GM19023 (cell line): ENCODE results near the gene ORM1.
A peak's percentile ranks its signal among the peaks of the same experiment; 100 is the strongest.
"Not testable (repeated sequence)": the region's sequence is repeated elsewhere in the genome, so short reads cannot be mapped to it uniquely, and the experiment has no call there.

Experiments used
- ATAC-seq: cut with Tn5 transposase; IDR thresholded peaks from one replicate; pipeline ENCODE4 v1.9.1; 2021; ENCODE audit warnings: mild to moderate bottlenecking, moderate library complexity; ENCODE audit not compliant: unreplicated experiment

Gene ORM1

DNA sequence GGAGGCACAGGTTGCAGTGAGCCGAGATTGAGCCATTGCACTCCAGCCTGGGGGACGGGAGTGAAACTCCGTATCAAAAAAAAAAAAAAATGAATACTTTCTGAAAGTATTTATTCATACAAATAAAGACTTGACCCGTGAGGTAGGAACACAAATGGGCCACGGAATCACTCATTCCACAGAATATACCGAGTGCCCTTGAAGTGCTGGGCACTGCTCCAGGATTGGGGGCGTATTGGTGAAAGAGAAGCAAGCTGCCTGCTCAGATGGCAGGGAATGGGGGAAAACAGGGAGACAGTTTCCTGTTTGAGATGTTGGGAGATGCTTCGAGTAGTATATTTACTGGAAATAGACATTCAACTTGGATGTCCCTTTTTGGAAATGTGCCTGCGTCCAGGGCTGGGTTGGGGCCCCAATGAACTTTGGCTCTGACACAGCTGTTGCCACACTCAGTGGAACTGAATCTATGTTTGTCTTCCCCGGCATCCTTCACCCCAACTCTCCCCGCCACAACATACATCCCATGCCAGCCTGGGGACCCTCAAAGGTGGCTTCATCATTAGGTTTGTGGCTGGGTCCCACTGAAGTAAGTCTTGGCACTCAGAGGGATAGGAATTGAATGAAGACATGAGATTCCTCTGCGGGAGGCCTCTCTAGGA is 609 bp upstream of the ORM1 start:
- ATAC-seq, result not testable (repeated sequence)

DNA sequence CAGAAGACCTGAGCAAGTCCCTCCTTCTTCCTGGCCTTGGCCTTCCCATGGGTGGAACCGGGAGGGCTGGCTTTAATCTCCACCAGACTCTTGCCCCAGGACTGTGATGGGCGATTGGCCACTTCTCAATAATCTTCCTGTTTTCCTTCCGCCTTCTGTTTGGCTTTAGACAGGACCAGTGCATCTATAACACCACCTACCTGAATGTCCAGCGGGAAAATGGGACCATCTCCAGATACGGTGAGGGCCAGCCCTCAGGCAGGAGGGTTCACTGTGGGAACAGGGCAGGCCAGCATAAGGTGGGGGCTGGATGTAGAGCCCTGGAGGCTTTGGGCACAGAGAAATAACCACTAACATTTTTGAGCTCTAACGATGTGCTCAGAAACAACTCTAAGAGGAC is 951 bp downstream of the ORM1 start:
- not testable (repeated sequence) for ATAC-seq

DNA sequence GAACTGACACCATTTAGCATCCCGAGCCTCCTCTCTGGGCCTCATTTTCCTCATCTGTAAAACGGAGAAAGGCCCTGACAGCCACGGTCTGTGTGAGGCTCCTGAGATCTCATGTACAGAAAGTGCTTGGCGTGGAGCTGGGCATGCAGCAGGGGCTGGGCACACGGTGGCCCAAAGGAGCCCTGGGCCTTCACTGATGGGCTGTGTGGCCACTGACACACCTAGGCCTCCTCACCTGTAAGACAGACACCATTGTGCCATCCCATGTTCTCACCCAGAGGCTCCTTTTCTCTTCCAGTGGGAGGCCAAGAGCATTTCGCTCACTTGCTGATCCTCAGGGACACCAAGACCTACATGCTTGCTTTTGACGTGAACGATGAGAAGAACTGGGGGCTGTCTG is 1.6 kb downstream of the ORM1 start:
- ATAC-seq, result no peak

DNA sequence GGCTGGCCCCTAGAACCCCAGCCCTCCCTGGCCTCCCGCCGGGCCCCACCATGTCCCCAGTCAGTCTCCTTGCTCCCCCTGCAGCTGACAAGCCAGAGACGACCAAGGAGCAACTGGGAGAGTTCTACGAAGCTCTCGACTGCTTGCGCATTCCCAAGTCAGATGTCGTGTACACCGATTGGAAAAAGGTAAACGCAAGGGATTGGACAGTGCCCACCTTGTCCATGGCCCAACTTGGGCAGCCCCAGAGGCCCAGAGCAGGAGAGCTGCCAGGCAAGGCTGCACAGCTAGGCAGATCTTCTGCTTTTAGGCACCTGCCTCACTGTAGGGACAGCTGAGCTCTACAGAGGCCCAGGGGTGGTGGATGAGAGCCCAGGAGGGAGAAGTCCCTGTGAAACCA is 2.1 kb downstream of the ORM1 start:
- ATAC-seq, result not testable (repeated sequence)

DNA sequence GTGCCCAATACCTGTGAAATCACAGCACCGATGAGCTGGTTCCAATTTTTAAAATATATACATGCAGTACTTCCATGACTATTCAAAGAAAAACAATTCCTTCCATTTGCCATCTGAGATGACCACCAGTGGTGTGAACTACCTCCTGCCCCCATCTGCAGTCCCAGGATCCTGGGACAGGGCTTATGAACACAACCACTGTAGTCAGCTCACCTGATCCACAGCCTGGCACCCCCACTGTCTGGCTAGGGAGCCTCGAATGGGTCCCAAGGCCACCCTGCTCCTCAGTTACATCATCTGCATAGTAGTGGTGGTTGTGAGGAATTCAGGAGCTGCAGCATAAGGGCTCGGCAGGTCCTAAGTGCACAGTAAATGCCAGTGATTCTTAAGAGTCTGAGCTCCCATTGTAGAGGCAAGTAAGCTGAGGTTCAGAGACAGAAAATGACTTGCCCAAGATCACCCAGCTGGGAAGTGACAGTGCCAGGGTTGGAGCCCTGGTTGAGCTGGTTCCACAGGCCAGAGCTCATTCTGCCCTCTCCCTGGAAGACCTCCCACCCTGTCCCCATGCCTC is 2.9 kb downstream of the ORM1 start:
- ATAC-seq, result not testable (repeated sequence)

DNA sequence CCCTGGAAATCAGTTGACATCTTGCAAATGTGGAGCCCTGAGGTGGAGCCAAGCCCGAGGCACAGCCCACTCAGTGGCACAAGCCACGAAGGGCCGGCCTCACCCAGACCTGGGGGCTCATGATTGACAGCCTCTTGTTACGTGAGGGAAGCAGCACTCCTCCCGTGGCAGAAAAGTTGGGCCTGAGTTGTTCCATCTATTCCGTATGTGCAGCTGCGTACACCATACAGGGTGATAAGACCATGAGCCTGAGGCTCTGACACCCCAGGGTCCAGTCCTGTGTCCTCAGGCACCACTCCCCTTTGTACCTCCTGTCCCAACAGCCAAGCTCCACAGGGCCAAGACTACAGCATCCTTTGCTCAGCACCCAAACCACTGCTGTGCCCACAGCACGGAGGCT is 4.9 kb downstream of the ORM1 start:
- ATAC-seq, result no peak

DNA sequence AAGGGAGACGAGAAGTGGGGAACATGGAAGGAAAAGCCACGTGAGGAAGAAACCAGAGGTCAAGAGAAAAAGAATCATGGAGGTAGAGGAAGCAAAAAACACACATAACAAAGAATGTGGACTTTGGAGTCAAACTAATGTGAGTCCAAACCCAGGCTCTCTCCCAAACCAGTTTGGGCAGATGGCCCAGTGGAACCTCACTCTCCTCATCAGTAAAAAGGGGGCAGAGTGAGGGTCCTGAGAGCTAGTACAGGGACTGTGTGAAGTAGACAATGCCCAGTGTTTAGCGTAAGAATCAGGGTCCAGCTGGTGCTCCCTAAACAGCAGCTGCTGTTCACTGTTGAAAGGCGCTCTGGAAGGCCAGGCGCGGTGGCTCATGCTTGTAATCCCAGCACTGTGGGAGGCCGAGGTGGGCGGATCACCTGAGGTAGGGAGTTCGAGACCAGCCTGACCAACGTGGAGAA is 5.5 kb downstream of the ORM1 start:
- ATAC-seq, result not testable (repeated sequence)

DNA sequence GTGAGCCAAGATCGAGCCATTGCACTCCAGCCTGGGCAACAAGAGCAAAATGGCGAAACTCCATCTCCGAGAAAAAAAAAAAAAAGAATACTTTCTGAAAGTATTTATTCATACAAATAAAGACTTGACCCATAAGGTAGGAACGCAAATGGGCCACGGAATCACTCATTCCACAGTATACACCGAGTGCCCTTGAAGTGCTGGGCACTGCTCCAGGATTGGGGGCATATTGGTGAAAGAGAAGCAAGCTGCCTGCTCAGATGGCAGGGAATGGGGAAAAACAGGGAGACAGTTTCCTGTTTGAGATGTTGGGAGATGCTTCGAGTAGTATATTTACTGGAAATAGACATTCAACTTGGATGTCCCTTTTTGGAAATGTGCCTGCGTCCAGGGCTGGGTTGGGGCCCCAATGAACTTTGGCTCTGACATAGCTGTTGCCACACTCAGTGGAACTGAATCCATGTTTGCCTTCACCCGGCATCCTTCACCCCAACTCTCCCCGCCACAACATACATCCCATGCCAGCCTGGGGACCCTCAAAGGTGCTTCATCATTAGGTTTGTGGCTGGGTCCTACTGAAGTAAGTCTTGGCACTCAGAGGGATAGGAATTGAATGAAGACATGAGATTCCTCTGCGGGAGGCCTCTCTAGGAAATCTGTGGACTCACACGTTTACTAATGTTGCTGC is 6.2 kb downstream of the ORM1 start:
- ATAC-seq, result not testable (repeated sequence)

DNA sequence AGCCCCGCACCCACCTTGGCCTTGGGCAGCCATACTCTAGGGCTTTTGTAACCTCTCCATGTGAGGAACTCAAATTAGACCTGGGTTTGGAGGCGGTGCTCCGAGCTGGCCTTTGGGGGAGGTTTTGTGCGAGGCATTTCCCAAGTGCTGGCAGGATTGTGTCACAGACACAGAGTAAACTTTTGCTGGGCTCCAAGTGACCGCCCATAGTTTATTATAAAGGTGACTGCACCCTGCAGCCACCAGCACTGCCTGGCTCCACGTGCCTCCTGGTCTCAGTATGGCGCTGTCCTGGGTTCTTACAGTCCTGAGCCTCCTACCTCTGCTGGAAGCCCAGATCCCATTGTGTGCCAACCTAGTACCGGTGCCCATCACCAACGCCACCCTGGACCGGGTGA is 6.7 kb downstream of the ORM1 start, which contains the start of gene ORM2:
Gene ORM2, plus strand, starts transcription at position 245 of the 398 bp plus-strand sequence. Its CDS starts 36 bp downstream, at position 281.
- not testable (repeated sequence) for ATAC-seq

DNA sequence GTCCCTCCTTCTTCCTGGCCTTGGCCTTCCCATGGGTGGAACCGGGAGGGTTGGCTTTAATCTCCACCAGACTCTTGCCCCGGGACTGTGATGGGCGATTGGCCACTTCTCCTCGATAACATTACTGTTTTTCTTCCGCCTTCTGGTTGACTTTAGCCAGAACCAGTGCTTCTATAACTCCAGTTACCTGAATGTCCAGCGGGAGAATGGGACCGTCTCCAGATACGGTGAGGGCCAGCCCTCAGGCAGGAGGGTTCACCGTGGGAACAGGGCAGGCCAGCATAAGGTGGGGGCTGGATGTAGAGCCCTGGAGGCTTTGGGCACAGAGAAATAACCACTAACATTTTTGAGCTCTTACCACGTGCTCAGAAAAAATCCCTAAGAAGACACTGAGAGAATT is 7.7 kb downstream of the ORM1 start:
- no peak for ATAC-seq

DNA sequence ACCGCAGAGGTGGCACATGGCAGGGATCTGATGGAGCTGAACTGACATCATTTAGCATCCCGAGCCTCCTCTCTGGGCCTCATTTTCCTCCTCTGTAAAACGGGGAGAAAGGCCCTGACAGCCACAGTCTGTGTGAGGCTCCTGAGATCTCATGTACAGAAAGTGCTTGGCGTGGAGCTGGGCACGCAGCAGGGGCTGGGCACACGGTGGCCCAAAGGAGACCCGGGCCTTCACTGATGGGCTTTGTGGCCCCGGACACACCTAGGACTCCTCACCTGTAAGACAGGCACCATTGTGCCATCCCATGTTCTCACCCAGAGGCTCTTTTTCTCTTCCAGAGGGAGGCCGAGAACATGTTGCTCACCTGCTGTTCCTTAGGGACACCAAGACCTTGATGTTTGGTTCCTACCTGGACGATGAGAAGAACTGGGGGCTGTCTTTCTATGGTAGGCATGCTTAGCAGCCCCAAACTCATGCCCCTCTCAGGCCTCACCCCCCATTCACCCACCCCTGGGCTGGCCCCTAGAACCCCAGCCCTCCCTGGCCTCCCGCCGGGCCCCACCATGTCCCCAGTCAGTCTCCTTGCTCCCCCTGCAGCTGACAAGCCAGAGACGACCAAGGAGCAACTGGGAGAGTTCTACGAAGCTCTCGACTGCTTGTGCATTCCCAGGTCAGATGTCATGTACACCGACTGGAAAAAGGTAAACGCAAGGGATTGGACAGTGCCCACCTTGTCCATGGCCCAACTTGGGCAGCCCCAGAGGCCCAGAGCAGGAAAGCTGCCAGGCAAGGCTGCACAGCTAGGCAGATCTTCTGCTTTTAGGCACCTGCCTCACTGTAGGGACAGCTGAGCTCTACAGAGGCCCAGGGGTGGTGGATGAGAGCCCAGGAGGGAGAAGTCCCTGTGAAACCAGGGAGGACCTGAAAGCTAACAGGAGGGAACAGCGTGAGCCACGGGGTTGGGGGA is 8.6 kb downstream of the ORM1 start:
- not testable (repeated sequence) for ATAC-seq

DNA sequence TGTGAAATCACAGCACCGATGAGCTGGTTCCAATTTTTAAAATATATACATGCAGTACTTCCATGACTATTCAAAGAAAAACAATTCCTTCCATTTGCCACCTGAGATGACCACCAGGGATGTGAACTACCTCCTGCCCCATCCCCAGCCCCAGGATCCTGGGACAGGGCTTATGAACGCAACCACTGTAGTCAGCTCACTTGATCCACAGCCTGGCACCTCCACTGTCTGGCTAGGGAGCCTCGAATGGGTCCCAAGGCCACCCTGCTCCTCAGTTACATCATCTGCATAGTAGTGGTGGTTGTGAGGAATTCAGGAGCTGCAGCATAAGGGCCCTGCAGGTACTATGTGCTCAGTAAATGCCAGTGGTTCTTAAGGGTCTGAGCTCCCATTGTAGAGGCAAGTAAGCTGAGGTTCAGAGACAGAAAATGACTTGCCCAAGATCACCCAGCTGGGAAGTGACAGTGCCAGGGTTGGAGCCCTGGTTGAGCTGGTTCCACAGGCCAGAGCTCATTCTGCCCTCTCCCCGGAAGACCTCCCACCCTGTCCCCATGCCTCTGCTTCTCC is 9.7 kb downstream of the ORM1 start:
- not testable (repeated sequence) for ATAC-seq

DNA sequence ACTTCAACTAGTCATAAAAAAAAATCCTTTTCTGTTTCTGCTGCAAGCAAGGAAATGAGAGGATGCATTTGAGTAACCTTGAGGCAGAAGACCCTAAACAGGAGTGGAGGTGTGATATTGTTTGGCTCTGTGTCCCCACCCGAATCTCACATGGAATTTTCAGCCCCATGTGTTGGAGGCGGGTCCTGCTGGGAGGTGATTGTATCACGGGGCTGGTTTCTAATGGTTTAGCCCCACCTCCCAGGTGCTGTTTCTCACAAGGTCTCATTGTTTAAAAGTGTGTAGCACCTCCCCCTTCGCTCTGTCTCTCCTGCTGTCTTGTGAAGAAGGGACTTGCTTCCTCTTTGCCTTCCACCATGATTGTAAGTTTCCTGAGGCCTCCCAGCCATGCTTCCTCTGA is 10.8 kb downstream of the ORM1 start:
- not testable (repeated sequence) for ATAC-seq

DNA sequence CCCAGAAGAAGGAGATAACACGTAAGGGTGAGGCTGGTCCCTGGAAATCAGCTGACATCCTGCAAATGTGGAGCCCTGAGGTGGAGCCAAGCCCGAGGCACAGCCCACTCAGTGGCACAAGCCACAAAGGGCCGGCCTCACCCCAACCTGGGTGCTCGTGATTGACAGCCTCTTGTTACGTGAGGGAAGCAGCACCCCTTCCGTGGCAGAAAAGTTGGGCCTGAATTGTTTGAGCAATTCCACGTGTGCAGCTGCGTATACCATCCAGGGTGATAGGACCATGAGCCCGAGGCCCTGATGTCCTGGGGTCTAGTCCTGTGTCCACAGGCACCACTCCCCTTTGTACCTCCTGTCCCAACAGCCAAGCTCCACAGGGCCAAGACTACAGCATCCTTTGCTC is 11.6 kb downstream of the ORM1 start:
- no peak for ATAC-seq

DNA sequence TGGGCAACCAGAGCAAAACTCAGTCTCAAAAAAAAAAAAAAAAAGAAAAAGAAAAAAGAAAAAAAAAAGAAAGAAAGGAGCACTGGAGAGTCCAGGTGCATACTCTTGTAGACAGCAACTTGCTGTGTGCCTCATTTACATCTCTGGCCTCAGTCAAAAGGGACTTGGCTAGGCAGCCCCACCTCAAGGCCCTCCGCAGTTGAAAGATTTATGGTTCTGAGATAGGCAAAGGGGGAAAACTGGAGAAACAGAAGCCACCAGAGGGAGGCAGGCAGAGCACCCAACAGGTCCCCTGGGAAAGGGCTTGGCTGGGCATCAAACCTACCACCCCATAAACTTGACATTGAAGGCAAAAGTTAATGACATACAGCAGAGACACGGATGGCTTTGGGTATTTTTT is 12.8 kb downstream of the ORM1 start:
- ATAC-seq, result no peak

DNA sequence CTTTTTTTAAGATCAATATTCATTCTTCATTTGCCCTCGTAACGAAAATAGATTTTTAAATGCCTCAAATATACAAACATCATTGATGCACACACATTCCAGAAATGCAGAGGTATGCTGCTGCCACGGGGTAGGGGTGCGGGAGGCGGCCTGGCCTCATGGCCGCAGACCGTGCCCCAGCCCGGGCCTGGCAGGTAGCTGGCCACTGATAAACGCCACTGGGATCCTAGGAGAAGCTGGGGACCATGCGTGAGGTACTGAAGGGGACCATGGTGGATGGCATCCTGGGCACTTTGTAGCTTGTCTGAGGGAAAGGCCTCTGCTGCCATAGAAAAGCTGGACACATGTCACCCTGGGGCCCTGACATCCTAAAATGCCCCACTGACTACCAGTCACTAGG is 13.3 kb downstream of the ORM1 start:
- no peak for ATAC-seq

DNA sequence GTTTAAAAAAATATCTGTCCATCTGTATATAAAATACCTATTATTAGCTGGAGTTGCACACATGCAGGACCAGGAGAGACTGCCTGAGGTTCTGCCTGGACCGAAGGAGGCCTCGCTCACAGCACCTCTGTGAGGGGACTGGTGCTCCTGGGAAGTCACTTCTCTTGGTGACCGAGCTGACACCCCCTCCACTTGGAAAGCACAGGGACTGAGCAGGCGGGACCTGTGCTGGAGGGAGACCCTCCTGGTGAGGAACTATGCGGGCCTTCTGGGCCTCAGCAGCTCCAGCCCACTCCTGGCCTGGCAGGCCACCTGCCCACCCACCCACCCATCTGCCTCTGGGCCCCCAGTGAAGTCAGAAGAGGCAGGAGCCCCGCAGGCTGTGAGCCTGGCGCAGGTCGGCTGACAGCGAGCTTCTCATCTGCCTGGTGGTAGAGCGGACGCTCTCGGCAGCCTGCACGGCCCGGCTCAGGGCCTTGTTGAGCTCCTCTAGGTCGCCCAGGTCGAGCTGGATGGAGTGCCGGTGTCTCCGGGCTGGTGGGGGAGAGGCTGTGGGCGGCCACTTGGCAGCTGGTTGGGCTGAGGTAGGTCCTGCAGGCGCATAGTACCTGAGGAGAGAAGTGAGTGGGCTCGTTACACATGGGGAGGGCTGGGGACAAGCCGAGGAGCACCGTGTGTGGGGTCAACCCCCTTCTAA is 13.9 kb downstream of the ORM1 start:
- no peak for ATAC-seq

DNA sequence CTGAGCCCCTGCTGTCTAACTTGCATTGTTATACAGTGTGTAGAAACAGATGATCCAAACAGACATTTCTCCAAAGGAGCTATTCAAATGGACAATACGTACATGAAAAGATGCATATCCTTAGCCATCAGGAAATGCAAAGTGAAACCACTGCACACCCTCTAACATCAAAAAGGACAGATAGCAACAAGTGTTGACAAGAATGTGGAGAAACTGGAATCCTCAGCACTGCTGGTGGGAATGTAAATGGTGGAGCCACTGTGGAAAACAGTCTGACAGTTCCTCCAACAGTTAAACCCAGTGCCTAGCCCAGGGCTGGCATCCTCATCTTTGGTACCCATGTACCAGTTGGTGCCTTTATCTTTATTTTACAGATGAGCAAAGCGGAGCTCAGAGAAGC is 15.3 kb downstream of the ORM1 start:
- no peak for ATAC-seq

DNA sequence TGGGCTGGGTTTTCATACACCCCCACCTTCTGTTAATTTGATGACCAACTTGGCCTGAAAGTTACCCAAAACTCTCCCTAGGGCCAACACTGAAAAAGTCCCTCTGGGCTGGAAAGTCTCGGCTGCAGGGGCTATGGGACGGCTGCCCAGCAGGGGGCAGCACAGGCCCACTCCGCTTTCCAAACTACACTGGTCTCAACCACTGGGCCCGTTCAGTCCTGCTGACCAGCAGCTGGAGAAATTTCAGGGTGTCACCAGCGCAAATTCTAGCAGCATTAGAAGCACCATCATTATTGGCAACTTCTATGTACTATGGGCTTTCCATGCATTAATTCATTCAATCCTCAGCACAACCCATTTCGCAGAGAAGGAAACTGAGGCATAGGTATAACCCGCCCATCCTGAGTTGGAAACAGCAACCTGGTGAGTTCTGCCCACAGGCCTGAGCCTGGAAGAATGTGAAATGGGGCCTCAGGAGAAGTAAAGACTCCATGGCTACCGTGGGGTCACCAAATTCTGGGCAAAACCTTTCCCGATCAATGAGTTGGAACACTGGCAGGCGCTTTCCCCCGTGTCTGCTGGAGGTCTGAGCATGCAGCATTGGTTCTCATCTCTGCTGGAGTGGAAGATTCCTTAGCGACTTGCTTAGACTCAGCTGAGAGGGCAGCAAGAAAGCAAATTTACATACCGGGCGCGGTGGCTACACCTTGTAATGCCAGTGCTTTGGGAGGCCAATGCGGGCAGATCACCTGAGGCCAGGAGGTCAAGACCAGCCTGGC is 16.4 kb downstream of the ORM1 start:
- peak; percentile 55 for ATAC-seq
